CD4-positive, alpha-beta T cell treated with Interleukin-4 for 4 hours (primary cell): ENCODE results near the gene RPRML.
"Not testable (repeated sequence)": the region's sequence is repeated elsewhere in the genome, so short reads cannot be mapped to it uniquely, and the experiment has no call there.

Source experiments
- DNase-seq: peaks from one replicate; pipeline ENCODE4 v3.0.0-alpha.2; 2020

RPRML gene

DNA sequence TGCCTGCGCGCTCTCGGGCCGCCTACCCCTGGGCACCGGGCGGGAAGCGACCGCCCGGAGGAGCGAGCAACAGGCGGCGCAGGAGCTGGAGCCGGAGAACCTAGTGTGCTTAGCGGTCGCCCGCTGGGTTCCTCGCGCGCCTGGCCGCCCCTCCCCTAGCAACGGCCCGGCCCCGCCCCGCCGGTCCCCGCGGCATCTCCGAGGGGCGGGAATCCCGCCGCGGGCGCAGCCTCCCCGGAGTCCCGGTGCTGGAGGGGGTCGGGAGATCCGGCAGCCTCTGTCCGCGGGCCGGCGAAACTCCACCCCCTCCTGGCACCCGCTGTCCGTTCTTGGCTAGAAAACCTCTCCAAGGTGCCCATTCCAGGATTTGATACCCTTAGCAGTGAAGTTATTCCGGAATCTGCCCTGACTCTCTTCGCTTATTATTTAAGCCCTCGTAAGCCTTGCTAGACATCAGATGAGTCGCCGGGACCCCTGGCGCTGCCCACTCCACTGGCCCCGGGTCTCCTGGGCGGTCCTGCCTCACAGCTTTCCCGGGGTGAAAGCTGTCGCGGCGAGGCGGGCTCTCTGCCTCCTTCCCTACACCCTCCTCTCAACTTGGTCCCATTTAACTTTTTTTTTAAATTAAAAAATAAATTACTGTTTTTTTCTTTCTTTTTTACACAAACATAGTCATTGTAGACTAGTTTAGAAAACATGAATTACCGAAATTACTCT is at the start of gene RPRML:
Gene RPRML, minus strand, starts transcription at position 107 of the 717 bp plus-strand sequence. CDS start 246 bp downstream, outside the sequence.
- no peak for DNase-seq

DNA sequence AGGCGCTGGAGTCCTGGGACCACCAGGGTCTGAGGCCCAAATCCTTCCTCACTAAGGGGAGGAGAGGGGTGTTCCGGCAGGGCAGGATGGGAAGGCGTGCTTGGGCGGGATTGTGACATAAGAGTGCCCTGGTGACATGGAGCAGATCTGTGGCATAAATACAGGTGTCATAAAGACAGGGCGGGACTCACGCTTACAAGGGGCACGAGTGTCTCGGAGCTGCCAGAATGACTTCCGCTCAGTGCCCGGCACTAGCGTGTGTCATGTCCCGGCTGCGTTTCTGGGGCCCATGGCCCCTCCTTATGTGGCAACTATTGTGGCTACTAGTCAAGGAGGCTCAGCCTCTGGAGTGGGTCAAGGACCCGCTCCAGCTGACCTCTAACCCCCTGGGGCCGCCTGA is 37.9 kb upstream of the RPRML start:
- not testable (repeated sequence) for DNase-seq

DNA sequence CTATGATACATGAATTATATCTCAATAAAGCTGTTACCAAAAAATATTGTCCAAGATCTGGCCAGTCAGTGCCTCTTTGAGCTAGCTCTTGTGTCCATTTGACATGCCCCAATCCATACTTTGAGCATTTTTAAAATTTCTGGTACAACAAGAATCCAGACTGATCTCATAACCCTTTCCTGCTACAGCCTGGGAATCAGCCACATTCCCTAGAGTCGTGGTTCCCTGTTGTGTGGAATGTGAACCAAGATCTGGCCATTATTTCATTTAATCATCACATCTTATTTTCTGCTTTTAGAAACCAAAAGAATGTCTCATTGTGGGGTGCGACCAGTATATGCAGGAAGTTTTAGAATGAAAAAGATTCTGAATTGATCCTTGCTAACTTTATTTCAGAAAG is 34.3 kb upstream of the RPRML start:
- no peak for DNase-seq

DNA sequence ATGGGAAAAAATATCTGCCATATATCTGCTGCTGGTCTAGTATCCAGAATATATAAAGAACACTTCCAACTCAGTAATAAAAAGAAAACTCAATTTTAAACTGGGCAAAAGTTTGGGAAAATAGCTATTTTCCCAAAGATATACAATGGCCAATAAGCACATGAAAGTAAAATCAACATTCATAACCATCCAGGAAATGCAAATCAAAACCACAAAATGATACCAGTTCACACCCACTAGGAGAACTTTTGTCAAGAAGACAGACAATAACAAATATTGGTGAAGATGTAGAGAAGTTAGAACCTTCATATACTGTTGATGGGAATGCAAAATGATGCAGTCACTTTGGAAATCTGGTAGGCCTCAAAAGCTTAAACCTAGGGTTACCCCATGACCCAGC is 33.4 kb upstream of the RPRML start:
- no peak for DNase-seq

DNA sequence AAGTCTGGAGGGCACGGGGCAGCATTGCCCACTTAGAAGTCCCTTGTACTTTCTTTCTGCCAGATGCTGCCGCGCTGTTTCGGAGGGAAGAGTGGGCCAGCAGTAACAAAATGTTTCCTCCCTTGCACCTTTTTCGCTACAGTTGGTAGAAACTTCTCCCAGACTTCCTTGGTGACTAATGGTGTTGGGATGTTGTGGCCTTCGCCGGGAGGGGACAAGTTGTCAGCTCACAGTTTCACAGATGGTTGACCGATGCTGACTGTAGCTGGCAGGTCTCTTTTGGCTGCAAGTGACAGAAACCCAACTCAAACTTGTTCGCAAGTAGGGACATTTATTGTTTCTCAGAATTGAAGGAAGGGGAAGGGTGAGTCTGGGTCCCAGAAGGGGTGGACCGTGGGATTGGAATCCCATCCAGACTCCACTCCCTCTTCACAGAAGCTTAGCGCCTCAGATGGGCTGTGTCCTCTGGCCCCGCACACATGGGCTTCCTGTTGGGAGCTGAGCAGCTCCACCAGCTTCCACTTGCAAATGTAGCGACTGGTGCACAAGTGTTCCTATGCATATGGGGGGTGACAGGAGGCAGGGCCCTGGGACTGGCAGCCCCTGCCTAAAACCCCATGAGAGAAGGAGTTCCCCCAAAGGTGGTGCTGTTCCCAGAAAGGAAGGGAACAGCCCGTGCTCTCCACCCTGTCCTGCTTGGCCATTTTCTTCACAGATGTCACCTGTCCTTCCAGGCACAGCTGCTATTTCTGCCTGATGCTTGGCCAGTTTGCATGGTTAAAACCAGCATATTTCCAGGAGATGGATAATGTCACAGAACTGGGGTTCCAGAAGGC is 30.9 kb upstream of the RPRML start:
- DNase-seq, result no peak

DNA sequence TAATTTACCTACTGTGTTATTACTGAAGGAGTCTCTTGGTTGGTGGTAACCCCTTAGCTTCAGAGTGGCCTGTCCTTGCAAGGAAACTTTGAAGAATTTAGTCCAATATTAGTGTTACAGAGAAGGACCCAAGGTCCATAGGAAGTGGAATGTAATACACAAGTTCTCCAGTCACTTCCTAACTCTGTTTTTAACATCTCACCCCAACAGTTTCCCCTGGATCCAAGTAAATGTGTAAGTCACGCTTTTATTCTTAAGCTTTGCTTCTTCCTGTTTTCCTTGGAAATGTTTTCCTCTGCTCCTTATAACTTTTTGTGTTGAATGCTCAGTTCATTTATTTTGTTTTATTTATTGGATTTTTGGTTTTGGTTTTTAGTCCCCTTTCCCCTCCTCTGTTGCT is 25.9 kb upstream of the RPRML start:
- no peak for DNase-seq

DNA sequence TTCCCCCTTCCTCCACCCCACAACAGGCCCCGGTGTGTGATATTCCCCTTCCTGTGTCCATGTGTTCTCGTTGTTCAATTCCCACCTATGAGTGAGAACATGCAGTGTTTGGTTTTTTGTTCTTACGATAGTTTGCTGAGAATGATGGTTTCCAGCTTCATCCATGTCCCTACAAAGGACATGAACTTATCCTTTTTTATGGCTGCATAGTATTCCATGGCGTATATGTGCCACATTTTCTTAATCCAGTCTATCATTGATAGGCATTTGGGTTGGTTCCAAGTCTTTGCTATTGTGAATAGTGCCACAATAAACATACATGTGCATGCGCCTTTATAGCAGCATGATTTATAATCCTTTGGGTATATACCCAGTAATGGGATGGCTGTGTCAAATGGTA is 24.8 kb upstream of the RPRML start:
- DNase-seq, result not testable (repeated sequence)

DNA sequence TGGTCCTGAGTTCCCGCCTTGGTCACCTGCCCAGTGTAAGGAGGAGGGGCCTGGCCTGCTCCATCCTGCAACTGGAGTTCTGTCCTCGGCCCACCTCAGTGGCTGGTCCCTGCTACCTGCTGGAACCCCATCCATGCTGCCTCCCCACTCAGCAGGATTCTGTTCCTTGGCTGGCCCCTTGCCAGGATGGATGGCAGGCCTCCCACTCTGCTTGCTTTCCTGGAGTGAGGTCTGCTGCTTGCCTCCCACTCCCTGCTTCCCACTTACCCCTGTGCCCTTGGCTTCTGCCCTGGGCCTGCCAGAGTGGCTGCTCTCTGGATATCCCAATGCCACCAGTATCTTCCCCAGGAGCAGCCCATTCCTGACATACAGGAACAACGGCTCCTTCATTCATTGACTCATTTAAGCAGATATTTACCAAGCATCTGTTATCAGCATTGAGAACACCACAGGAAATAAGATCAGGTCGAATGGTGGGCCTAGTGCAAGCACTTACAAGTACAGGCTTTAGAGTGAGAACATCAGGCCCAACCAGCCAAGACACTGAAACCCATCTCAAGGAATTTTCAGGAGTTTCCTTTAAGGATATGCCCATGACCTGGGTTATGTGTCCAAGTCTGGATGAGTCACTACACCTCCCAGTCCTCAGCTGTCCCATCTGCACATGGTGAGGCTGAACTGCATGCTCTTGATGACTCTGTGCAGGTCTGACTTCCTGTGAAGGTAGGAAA is 17.0 kb upstream of the RPRML start:
- no peak for DNase-seq

DNA sequence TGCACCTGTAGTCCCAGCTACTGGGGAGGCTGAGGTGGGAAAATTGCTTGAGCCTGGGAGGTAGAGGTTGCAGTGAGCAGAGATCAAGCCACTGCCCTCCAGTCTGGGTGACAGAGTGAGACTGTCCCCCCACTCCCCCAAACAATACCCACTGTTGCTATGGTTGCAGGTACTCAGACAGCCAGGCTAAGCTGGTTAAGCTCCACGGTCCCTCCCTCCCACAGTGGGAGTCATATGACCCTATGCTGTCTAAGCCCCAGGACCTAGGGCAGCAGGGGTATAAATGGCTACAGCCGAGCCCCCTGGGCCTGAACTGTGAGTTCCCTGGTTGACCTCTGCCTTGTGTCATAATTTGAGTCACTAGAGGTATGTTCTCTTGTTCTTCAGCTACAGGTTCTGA is 15.9 kb upstream of the RPRML start:
- DNase-seq, result no peak

DNA sequence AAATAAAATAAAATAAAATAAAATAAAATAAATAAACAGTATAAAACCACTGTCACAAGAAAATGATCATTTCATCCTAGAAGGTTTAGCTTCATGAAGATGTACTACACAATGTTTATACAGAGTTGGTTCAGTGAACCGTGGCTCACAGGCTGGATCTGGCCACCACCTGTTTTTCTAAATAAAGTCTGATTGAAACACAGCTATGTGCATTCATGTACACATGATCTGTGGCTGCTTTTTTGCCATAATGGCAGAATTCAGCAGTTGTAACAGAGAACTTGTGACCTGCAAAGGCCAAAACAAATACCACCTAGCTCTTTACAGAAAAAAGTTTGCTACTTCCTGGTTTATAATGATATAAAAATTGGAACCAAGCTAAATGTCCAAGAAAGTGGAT is 12.6 kb upstream of the RPRML start:
- DNase-seq, result no peak

DNA sequence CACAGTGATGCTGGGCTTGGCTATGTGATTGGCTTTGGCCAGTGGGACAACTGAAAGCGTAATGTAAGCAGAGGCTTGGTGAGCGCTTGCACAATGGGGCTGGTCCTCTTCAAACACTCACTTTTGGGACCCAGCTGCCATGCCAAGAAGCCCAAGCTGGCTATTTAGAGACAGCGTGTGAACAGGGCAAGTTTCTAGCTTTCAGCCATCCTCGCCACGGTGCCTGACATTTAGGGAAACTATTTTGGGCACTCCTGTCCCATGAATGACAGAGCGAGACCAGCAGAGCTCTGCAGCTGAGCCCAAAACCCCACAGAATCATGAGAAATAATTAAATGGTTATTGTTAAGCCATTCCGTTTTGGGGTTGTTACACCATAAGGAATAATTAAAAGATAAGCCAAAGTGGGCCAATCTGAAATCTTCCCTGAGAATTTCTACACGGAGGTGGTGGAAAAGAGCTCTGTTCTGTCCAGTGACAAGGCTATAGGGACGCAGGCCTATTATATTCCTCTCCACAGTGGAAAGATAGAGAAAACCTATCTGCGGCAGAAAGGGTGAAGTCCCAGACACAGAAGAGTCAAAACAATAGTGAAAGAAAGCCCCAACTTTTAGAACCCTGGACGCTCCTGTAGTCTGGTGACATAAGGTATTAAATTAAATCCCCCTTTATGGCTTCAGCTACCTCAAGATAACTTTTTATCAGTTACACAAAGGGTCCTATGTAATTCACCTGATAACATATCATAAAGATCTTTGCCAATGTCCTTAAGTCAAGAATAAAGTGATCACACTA is 10.8 kb upstream of the RPRML start:
- DNase-seq, result no peak

DNA sequence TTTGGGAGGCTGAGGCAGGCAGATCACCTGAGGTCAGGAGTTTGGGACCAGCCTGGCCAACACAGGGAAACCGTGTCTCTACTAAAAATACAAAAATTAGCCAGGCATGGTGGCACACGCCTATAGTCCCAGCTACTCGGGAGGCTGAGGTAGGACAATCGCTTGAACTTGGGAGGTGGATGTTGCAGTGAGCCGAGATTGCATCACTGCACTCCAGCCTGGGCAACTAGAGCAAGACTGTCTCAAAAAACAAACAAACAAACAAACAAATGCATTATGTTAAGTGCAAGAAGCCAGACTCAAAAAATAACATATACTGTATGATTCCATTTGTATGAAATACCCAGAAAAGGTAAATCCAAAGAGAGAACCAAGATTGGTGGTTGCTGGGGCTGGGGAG is 8.9 kb upstream of the RPRML start:
- not testable (repeated sequence) for DNase-seq

DNA sequence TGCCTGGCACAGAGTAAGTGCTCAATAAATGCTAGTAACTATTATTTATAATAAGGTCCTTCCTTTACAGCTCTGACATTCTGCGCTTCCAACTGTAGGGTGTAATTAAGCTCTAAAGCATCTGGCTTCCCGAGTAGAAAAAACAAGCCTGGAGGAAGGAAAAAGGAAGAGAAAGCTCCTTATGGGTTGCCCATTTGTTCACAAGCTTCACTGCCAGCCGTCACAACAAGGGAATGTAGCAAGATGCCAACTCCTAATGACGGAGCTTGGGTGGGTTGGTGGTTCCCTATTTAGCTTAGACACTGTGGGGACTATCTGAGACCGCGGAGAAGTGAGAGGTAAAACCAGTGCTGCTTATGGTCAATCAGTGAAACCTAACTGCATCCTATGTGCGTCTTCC is 7.3 kb upstream of the RPRML start:
- no peak for DNase-seq

DNA sequence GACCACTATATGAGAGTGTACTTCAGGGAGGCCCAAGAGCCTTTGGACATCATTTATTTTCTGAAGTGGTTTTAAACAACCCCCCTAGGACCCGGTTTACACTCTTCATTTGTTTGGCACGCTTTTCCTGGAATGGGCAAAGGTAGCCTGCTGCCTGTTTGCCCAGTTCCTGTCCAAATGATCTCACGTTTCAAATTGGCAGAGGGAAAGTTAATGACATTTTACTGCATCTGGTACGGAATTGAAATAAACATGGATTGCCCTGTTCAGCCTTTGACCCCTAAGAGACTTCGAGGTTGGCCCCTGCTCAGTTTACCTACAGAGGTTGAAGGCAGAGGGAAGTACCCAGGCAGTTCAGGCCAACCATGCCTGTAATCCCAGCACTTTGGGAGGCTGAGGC is 5.8 kb upstream of the RPRML start:
- DNase-seq, result no peak

DNA sequence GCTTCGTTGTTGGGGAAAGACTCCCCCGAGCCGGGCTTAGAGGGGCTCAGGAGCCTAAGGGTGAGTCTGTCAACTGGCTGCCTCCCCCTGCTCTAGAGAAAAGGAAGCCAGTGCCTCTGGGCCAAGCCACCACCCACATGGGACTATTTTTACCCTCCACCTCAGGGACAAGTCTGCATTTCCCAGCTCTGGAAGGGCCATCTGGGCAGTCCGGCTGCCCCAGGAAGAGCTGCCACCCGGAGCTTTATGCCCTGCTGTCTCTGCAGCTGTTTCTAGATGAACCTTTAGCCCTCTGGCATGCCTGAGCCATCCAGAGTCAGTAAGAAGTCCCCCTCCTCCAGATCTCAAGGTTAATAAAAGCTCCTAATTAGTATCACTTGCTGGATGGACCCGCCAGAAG is 5.3 kb upstream of the RPRML start:
- no peak for DNase-seq

DNA sequence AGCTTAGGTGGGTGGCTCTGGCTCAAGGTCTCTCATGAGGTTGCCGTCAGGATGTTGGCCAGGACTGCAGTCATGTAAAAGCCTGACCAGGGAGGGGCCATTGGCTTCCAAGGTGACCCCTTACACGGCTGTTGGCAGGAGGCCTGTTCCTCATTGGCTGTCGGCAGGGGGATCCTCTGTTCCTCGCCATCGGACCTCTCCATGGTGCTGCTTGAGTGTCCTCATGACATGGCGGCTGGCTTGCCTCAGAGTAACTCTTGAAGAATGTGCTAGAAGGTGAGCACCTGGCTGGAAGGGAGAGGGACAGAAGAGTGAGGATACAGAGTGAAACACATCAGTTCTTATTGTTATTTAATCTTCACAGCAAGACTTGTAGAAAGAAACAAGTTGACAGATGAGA is 4.7 kb upstream of the RPRML start:
- no peak for DNase-seq

DNA sequence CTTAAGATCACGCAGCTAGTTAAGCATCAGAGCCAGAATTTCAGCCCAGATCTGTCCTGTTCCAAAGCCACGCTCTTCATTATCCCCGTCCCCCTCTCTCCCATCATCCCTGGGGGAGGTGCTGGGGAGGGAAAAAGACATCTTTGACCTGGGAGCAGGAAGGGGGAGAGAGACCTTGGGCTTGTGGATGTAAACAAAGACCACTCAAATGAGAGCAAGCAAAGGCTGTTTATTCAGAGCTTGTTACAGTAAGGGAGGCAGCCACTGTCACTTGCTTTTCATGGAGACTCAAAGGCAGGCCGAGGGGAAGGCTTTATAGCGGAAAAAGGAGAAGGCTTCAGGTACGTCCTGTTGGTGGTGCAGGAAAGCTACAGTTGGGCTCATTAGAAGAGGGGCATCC is 3.5 kb upstream of the RPRML start:
- no peak for DNase-seq

DNA sequence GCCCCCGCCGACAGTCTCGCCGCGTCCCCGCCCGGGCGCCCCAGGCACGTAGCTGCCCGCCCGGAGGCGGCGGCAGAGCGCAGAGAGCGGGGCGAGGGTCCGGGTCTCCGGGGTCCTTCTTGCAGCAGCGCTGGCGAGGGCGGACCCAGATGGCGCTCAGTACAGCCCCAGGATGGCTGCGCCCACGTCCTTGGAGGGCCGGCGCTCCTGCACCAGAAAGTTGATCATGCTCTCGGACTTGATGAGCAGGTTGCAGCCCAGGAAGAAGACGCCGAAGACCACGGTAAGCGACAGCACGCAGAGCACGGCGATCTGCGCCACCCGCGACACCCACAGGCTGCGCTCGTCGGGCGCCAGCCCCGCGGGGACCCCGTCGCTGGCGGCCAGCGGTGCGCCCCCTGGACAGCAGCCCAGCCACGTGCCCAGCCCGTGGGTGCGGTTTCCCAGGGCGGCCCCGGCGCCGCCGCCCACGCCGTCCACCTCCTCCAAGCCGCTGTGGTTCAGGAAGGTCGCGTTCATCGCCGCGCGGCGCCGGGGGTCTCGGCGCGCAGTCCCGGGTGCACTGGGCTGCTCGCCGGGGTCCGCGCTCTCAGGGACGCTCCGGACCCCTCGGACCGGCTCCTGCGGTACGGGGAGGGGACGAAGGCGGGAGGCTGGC is 435 bp downstream of the RPRML start:
- no peak for DNase-seq

DNA sequence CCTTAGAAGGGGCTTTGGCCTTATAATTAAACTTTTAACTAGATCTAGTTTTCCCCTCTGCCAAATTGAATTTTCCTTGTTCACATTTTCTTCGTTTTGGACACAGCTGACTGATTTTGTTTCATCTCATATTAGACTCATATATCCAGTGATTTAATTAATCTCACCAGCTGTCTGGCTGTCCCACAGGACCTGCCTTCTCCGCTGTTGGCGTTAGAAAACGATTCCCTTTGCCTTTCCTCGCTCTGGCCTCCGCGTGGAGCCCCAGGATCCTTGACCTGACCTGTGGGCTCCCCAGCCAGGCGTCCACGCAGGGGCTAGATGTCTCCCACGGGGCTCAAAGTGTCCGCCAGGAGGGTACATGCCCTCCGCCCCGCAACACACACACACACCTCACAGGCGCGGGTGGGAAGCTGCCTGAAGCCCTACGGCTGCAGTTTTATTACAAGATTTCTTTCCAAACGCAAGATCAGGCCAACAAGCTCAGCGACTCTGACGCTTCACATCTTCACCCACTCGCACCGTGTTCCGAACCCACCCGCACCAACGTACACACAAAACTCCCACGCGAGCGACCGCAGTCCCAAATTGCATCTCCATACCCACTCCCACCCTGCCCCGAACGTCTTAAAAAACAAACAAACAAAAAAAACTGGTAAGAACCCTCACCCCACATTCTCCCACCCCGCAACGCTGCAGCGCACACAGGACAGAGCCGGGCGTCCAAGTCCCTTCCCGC is 1.1 kb downstream of the RPRML start:
- no peak for DNase-seq

DNA sequence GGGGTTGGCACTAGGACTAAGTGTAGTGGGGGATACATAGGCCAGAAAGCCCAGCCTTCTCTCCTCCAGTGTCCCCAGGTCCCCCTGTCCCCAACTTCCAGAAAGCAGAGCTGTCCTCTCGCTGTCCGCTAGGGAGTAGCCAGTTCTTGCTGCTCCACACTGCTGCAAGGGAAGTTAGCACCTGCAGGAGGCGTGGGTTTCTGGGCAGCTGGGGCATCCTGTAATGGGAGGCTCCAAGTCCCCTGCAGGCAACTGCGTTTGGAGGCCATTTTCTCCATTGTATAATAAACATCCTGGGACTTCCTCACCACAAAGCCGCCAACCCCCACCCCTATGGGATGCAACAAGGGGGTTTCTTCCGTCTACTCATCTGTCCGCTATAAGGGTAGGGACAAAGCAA is 1.7 kb downstream of the RPRML start:
- DNase-seq, result no peak

DNA sequence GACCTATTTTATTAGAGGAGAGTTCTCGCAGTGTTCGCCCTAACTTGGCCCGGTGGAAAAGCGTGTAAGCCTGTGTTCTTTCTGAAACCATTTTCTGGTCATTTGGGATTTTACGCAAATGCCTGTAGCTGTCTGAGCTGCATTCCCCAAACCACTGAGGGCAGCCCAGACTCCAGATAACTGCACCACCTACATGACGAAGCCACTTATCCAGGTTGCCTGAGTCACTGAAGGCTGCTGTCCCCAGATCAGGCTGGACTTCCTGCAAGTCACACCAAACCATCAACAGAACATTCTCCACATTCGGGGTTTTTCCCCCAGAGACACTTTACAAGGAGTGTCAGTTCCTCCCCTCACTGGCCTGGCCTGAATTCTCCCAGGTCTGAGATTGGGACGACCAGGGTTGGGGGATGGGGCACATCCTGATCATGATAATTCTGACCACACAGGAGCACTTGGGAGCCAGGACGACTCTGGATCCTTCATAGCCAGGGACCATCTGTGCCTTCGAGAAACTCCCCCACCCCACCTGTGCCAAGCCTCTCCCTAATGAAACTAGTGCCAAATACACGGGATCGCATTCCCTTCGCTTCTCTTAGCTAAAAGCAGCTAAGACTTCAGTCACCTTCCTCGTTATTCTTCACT is 2.3 kb downstream of the RPRML start:
- no peak for DNase-seq
